Kidney (tissue), 14 donors: ENCODE results near the gene AHSG. TPM values are rescaled to one million over a fixed set of nuclear protein-coding genes. Genes with fewer than 3 reads are reported as not detected.

Source experiments
- DNase-seq, 5 donors: peaks; one replicate each; pipeline ENCODE4 v3.0.0-alpha.2; 2013 to 2020
- FAIRE-seq: peaks from 2 replicates; lab custom pipeline; 2012; peaks lifted over from hg19 to GRCh38; lab: Jason Lieb, UNC
- H3K27ac ChIP-seq, 2 donors: one replicate each; pipeline ENCODE4 v1.7.0; 2013; ENCODE audit warnings: low read depth in 2 of 2, low read length in 2 of 2, inconsistent platforms in 1 of 2
- H3K27me3 ChIP-seq: one replicate; pipeline ENCODE4 v1.7.1; 2013; ENCODE audit warnings: low read length, inconsistent platforms; ENCODE audit not compliant: control insufficient read depth, insufficient read depth
- H3K36me3 ChIP-seq, 3 donors: one replicate each; pipeline versions ENCODE4 v1.7.0 to v1.7.1; 2013; ENCODE audit warnings: low read length in 3 of 3, control low read depth in 1 of 3, inconsistent platforms in 1 of 3; ENCODE audit not compliant: insufficient read depth in 3 of 3, control insufficient read depth in 2 of 3
- H3K4me1 ChIP-seq, 3 donors: one replicate each; pipeline versions ENCODE4 v1.7.0 to v1.7.1; 2013; ENCODE audit warnings: low read length in 3 of 3, inconsistent platforms in 1 of 3, low read depth in 1 of 3; ENCODE audit not compliant: control insufficient read depth in 2 of 3, insufficient read depth in 2 of 3
- H3K4me3 ChIP-seq, 3 donors: one replicate each; pipeline versions ENCODE4 v1.7.0 to v1.8.1; 2013; ENCODE audit warnings: low read length in 3 of 3, control low read depth in 1 of 3, inconsistent platforms in 1 of 3
- H3K9ac ChIP-seq, 3 donors: one replicate each; pipeline versions ENCODE4 v1.7.0 to v1.7.1; 2013; ENCODE audit warnings: low read length in 3 of 3, control low read depth in 1 of 3, inconsistent platforms in 1 of 3
- H3K9me3 ChIP-seq, 3 donors: one replicate each; pipeline versions ENCODE4 v1.7.0 to v1.7.1; 2013; ENCODE audit warnings: low read length in 3 of 3, control low read depth in 1 of 3, inconsistent platforms in 1 of 3; ENCODE audit not compliant: control insufficient read depth in 2 of 3, insufficient read depth in 1 of 3
- intact Hi-C: fragments of 100-400 bp; cut with DNase I; formaldehyde crosslinking; loops from one replicate; pipeline ENCODE4 v1.11.1; 2022
- polyA plus RNA-seq: library from polyadenylated mRNA; stranded (reverse); fragments of 350-450 nt; fragmentation: Illumina TruSeq; extraction: RNeasy Lipid Tissue Mini Kit (QIAGEN cat#74804); gene quantifications from one replicate; pipeline ENCODE4 v1.2.3, GENCODE V29; 2014; ENCODE audit warnings: low read depth, low replicate concordance; ENCODE audit not compliant: insufficient read depth
- total RNA-seq: library from RNA; stranded (reverse); fragmentation: NEBNext Ultra II Directional; extraction: Animal tissue kit (Norgen Biotek cat#: 25700); gene quantifications from one replicate; pipeline ENCODE4 v1.2.1, GENCODE V29; 2021
- TF ChIP-seq, protein P1 (sequence below): IDR thresholded peaks from 3 replicates; pipeline ENCODE4 v1.5.1; 2012; ENCODE audit warnings: mild to moderate bottlenecking, moderate library complexity, borderline replicate concordance; ENCODE audit not compliant: insufficient read depth; ENCODE audit errors: extremely low read depth
- donor health status: control.
- donor health status: control.
- donor health status: control.
- donor health status: control.
- donor health status: control.
- donor health status: DM: yes; HTN: yes; CAD: no.
- donor health status: Normal renal cell carcinoma (clear cell type).

AHSG gene
- total and polyA plus RNA-seq, 2 donors from 2014 or later, result 0.34 TPM; not detected in 1

DNA sequence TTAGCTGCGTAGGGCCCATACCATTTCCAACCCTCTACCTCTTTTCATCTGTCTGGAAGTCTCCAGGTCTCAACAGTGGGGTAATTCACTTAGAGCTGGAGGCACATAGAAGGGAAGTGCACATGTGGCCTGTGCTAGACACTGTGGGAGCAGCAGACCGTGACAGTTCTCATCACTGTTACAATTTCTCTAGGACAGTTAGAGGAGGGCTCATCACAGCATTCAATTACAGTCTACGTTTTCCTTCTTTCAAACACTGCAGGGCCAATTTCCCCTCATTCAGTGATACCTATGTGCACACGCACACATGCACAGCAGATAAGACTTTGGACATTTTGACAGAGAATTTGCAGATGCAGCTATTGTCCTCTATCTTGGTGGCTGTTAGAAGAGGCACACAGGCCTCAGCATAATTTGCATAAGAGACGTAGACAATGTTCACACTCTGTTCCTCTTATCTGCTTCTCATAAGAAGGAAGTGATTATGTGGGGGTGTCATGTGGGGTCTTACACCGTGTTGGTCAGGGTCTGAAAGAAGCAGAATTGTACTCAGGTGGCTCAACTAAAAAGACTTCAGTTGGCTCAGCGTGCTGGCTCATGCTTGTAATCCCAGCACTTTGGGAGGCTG lies 40.3 kb downstream of the AHSG start:
- H3K4me3 ChIP-seq, result no peak overlapping the region
- peak in 2 of 5 donors; percentile 28 for DNase-seq

DNA sequence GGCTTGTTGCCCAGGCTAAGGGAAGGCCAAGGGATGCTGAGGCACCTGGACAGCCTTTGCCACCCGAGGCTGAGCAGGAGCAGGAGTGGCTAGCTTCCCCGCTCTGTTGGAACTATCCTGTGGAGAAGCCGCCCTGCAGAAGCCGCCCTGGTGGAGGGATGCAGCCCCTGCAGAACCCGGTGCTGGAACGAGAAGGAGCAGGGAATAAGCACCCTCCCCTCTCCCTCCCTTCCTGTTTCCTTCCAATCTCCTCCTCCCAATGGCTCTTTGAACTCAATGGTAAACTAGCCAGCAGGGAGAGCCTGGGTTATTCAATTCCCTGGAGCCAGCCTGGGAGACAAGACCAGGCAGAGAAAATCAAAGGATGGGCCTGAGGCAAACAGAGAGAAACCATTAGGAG lies 41.1 kb downstream of the AHSG start:
- intact Hi-C loops, result no loop called here
- DNase-seq, result peak in 2 of 5 donors; percentile 8 to 36
- TF ChIP-seq, protein P1, sequence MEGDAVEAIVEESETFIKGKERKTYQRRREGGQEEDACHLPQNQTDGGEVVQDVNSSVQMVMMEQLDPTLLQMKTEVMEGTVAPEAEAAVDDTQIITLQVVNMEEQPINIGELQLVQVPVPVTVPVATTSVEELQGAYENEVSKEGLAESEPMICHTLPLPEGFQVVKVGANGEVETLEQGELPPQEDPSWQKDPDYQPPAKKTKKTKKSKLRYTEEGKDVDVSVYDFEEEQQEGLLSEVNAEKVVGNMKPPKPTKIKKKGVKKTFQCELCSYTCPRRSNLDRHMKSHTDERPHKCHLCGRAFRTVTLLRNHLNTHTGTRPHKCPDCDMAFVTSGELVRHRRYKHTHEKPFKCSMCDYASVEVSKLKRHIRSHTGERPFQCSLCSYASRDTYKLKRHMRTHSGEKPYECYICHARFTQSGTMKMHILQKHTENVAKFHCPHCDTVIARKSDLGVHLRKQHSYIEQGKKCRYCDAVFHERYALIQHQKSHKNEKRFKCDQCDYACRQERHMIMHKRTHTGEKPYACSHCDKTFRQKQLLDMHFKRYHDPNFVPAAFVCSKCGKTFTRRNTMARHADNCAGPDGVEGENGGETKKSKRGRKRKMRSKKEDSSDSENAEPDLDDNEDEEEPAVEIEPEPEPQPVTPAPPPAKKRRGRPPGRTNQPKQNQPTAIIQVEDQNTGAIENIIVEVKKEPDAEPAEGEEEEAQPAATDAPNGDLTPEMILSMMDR, result no peak
- Histone ChIP-seq H3K27me3 (no peaks in the 10 kb centered on the region), H3K27ac (no peak overlapping the region), H3K9me3 (no peaks in the 10 kb centered on the region), H3K36me3 (no peaks in the 10 kb centered on the region), H3K4me1 (no peaks in the 10 kb centered on the region), H3K9ac (no peak overlapping the region), H3K4me3 (no peak overlapping the region)
- no peak for FAIRE-seq

More for the DNA sequence above, 40.3 kb downstream of the AHSG start:
- H3K36me3 ChIP-seq, result no peaks in the 10 kb centered on the region
- TF ChIP-seq, protein P1, result no peak
- no peaks in the 10 kb centered on the region for H3K4me1 ChIP-seq
- no peak overlapping the region for H3K27ac ChIP-seq
- H3K9ac ChIP-seq, result no peak overlapping the region
- intact Hi-C loops, result no loop called here
- H3K9me3 ChIP-seq, result no peaks in the 10 kb centered on the region
- FAIRE-seq, result no peak
- no peaks in the 10 kb centered on the region for H3K27me3 ChIP-seq

- Histone ChIP-seq H3K27ac (peak overlapping the region in 1 of 2 donors; percentile 49), H3K4me3 (peak overlapping the region in 1 of 3 donors; percentile 27), H3K9me3 (no peaks in the 10 kb centered on the region), H3K36me3 (no peaks in the 10 kb centered on the region), H3K9ac (no peak overlapping the region), H3K27me3 (no peaks in the 10 kb centered on the region), H3K4me1 (peaks cover 0 to 7% (median 6%) of the 10 kb centered on the region in 3 donors)
- FAIRE-seq (no peak), DNase-seq (no peak)
- TF ChIP-seq, protein P1, result no peak
- intact Hi-C loops, result no loop called here
These were observed 50.7 kb downstream of the AHSG start for GRCh38 chr3:186663361-186664118.
